ENCODE results near the gene BATF3.
"Not testable (repeated sequence)": the region's sequence is repeated elsewhere in the genome, so short reads cannot be mapped to it uniquely, and the experiment has no call there.

Gene BATF3

DNA sequence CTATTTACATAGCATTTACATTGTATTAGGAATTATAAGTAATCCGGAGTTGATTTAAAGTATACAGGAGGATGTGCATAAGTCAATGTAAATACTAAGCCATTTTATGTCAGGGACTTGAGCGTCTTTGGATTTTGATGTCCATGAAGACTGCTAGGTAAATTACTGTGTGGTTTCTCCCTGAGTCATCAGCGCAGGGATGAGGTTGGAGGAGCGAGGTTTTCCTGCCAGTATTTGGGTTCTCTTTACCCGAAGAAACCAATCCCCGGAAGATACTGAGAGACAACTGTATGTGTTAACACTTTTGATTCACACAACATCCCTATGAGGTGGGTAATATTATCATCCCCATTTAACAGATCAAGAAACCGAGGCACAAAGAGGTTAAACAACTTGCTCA lies 29.3 kb downstream of the BATF3 start:
- H3K9me3 ChIP-seq (ENCODE audit: control insufficient read depth, insufficient read depth, low read length) = no peaks in the 10 kb centered on the region
- 0 out of 2 replicates have a peak, but pooled peaks cover 2% of the 10 kb centered on the region for H3K27me3 ChIP-seq (ENCODE audit: control insufficient read depth, insufficient read depth, low read length)
- H3K36me3 ChIP-seq (ENCODE audit: control insufficient read depth, insufficient read depth, low read length) = no peaks in the 10 kb centered on the region
- H3K4me3 ChIP-seq (ENCODE audit: low read length) = no peak overlapping the region
- no peak overlapping the region for H3K27ac ChIP-seq (ENCODE audit: low read length)
- peaks cover 4% of the 10 kb centered on the region; the same call in 1 of the 2 replicates for H3K4me1 ChIP-seq (ENCODE audit: control insufficient read depth, insufficient read depth, low read length)
- no peak for DNase-seq (ENCODE audit: low read depth, low spot score)
- no CpG with 5 or more reads among the region's 7 CpGs for WGBS (ENCODE audit: insufficient coverage, insufficient read length)

DNA sequence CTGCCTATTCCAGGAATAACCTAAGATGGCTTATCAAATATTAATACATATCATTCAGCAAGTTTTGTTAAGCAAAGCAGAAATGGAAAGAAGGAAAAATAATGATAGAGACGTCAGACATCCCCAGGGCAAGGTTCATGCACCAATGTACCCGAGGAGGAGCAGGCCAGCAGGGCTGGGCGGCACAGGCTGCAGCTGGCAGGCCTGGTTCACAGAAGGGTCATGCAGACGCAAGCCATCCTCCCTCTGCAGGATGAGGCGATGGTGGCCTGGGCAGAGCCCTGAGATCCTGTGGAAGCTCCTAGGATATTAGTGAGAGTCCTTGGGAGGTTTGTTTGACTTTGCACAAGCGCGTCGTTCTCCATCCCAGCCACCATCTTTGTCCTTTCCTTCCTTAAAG lies 30.0 kb downstream of the BATF3 start:
- H3K36me3 ChIP-seq (ENCODE audit: control insufficient read depth, insufficient read depth, low read length) = no peaks in the 10 kb centered on the region
- H3K4me3 ChIP-seq (ENCODE audit: low read length) = no peak overlapping the region
- peaks cover 4% of the 10 kb centered on the region; the same call in 1 of the 2 replicates for H3K4me1 ChIP-seq (ENCODE audit: control insufficient read depth, insufficient read depth, low read length)
- no peaks in the 10 kb centered on the region for H3K9me3 ChIP-seq (ENCODE audit: control insufficient read depth, insufficient read depth, low read length)
- H3K27me3 ChIP-seq (ENCODE audit: control insufficient read depth, insufficient read depth, low read length) = 0 out of 2 replicates have a peak, but pooled peaks cover 2% of the 10 kb centered on the region
- H3K27ac ChIP-seq (ENCODE audit: low read length) = no peak overlapping the region
- no peak for DNase-seq (ENCODE audit: low read depth, low spot score)
- WGBS (ENCODE audit: insufficient coverage, insufficient read length) = no CpG with 5 or more reads among the region's 8 CpGs

DNA sequence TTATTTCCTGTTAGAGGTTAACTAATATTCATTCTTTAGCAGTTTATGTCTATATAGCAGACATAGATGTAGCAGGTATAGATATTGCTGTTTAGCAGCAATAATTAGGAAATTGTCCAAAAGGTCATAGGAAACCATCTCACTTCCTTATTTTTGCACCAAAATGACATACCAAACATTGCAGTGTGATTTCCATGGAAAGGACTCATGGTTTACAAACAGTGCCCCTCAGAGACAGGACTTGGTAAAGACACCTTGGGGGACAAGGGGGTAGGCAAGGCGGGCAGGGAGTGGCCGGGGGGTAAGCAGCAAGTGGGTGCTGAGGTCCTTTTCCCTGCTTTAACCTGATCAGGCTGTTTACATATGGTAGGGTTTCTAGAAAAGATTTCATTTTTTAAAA lies 30.5 kb downstream of the BATF3 start:
- peaks cover 4% of the 10 kb centered on the region; the same call in 1 of the 2 replicates for H3K4me1 ChIP-seq (ENCODE audit: control insufficient read depth, insufficient read depth, low read length)
- no CpG with 5 or more reads among the region's 2 CpGs for WGBS (ENCODE audit: insufficient coverage, insufficient read length)
- no peaks in the 10 kb centered on the region for H3K9me3 ChIP-seq (ENCODE audit: control insufficient read depth, insufficient read depth, low read length)
- no peaks in the 10 kb centered on the region for H3K36me3 ChIP-seq (ENCODE audit: control insufficient read depth, insufficient read depth, low read length)
- H3K27ac ChIP-seq (ENCODE audit: low read length) = no peak overlapping the region
- H3K4me3 ChIP-seq (ENCODE audit: low read length) = no peak overlapping the region
- no peak for DNase-seq (ENCODE audit: low read depth, low spot score)
- 0 out of 2 replicates have a peak, but pooled peaks cover 2% of the 10 kb centered on the region for H3K27me3 ChIP-seq (ENCODE audit: control insufficient read depth, insufficient read depth, low read length)

DNA sequence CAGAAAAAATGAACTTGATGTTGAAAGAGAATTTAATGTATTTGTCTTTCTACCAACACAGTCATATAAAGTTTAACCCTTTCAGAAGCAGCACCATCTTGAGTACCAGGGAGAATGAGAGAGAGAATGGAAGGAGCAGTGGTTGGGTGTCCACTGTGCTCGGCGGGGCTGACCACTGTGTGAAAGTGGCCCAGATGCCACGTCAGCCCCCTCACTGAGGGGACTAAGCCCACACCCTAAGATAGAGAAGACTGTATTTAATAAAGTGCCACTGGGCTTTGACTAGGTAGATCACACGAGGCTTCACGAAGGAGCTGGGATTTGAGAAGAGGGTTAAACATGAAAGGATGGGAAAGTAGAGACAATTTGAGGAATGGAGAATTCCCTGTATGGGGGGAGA lies 31.2 kb downstream of the BATF3 start:
- Histone ChIP-seq H3K27ac (ENCODE audit: low read length) (no peak overlapping the region), H3K4me3 (ENCODE audit: low read length) (no peak overlapping the region), H3K9me3 (ENCODE audit: control insufficient read depth, insufficient read depth, low read length) (no peaks in the 10 kb centered on the region), H3K4me1 (ENCODE audit: control insufficient read depth, insufficient read depth, low read length) (peaks cover 4% of the 10 kb centered on the region; the same call in 1 of the 2 replicates), H3K27me3 (ENCODE audit: control insufficient read depth, insufficient read depth, low read length) (0 out of 2 replicates have a peak, but pooled peaks cover 2% of the 10 kb centered on the region), H3K36me3 (ENCODE audit: control insufficient read depth, insufficient read depth, low read length) (no peaks in the 10 kb centered on the region)
- no peak for DNase-seq (ENCODE audit: low read depth, low spot score)
- WGBS (ENCODE audit: insufficient coverage, insufficient read length) = no CpG with 5 or more reads among the region's 5 CpGs

DNA sequence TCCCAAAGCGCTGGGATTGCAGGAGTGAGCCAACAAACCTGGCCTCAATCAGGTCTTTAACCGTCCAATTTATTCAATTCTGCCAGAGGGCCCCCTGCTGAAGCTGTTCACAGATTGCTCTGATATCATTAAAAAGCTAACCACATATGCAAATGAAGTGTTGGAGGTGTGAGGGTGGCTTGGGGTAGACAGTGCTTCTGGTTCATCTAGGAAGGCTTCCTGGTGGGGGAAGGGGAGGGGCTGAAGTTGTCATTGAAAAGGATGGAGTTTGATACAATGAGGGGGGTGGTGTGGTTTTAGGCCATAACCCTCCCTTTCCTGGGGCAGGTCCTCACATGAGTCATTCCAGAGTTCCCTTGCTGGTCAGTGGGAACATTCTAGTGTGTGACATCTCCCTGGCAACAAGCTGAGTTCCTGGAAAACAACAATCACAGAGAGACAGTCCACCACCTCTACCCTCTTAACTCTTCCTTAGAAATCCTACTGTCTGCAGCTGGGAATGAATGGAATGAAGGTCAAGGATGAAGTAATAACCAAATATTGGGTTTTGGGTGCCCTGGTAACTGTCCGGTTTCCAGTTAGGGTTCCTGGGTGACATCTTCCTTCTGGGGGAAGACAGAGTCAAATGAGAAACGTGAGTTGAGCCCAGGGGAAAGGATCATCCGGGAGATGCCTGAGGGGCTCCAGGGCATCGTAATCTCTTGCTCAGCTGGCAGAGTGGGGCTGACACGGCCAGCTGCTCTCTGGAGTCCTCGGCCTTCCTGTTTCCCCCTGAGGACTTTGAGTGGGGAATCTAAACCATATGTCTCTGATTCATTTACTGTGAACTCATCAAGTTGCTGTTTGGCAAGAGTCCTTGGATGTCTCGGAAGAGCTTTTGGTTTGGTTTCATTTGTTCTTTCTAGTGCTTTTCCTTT lies 32.2 kb downstream of the BATF3 start:
- Histone ChIP-seq H3K9me3 (ENCODE audit: control insufficient read depth, insufficient read depth, low read length) (no peaks in the 10 kb centered on the region), H3K27ac (ENCODE audit: low read length) (no peak overlapping the region), H3K4me3 (ENCODE audit: low read length) (no peak overlapping the region), H3K36me3 (ENCODE audit: control insufficient read depth, insufficient read depth, low read length) (no peaks in the 10 kb centered on the region), H3K27me3 (ENCODE audit: control insufficient read depth, insufficient read depth, low read length) (0 out of 2 replicates have a peak, but pooled peaks cover 2% of the 10 kb centered on the region), H3K4me1 (ENCODE audit: control insufficient read depth, insufficient read depth, low read length) (peaks cover 4% of the 10 kb centered on the region; the same call in 1 of the 2 replicates)
- DNase-seq (ENCODE audit: low read depth, low spot score) = no peak
- WGBS (ENCODE audit: insufficient coverage, insufficient read length) = no CpG with 5 or more reads among the region's 9 CpGs

DNA sequence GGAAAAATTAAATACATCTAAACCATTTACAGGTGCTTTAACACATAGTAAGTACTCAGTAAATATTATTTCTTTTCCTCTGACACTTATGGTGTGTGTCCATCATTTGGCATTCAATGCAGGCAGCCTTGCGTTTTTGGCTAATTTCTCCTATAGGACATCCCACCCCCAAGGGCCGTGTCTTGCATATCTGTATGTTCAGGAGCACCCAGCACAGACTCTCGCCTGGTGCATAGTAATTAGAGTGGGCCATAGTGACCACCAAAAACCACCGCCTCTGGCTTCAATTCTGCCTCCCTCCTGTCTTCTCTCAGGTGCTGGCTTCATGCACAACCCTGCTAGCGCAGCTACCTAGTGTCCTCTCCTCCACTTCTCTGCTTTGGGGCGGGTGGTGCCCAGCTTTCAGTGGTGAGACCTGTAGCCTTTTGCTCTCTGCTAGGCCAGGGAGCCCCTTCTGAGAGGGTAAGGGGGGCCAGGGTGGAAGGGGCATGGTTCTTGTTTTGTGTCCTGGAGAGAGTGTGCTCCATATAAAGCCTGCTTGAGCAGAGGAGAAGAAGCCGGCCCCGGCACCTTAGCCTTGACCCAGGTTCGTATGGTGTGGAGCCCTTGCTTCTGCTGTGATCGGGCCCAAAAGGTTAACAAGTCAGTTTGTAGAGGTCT lies 33.4 kb downstream of the BATF3 start:
- Histone ChIP-seq H3K9me3 (ENCODE audit: control insufficient read depth, insufficient read depth, low read length) (no peaks in the 10 kb centered on the region), H3K27ac (ENCODE audit: low read length) (no peak overlapping the region), H3K4me3 (ENCODE audit: low read length) (no peak overlapping the region), H3K36me3 (ENCODE audit: control insufficient read depth, insufficient read depth, low read length) (no peaks in the 10 kb centered on the region), H3K27me3 (ENCODE audit: control insufficient read depth, insufficient read depth, low read length) (0 out of 2 replicates have a peak, but pooled peaks cover 2% of the 10 kb centered on the region), H3K4me1 (ENCODE audit: control insufficient read depth, insufficient read depth, low read length) (no peaks in the 10 kb centered on the region)
- WGBS (ENCODE audit: insufficient coverage, insufficient read length) = no CpG with 5 or more reads among the region's 10 CpGs
- no peak for DNase-seq (ENCODE audit: low read depth, low spot score)

DNA sequence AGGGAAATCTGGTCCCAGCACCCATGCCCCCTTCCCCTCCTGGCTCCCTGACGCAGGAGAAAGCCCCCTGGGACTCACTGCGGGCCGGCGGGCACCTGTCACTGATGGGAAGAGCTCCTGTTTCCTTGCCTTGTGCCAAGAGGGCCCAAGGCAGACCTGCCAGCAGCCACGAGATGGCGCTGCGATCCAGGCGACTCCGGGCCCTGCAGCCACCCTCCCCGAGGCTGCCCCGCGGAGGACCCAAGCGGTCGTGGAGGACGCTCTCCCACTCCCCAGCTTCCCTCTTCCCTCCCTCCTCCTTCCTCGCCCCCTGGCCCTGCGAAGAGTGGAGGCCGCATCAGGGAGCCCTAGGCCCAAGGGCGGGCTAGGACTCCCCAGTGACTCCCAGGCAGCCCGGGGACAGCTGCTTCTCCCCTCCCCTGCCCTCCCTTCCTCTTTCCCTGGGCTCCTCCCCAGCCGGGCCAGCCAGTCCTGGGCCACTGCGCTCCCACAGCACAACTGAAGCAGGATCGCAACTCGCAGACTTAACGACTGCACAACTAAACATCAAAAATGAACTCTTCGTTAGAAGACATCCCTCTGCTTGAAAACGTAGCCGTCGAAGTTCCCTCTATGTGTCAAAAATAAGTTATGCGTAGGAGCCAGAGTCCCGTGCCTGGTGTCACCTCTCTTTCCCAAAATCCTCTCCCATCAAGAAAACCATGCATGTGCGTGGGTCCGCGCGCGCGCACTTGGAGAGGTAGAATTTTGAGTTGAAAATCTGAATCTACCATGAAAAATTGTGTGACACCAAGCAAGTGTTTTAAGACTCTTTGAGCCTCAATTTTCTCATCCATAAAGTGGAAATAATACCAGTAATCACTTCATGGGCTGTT lies 34.2 kb downstream of the BATF3 start:
- H3K27ac ChIP-seq (ENCODE audit: low read length) = no peak overlapping the region
- DNase-seq (ENCODE audit: low read depth, low spot score) = peak; percentile 79

DNA sequence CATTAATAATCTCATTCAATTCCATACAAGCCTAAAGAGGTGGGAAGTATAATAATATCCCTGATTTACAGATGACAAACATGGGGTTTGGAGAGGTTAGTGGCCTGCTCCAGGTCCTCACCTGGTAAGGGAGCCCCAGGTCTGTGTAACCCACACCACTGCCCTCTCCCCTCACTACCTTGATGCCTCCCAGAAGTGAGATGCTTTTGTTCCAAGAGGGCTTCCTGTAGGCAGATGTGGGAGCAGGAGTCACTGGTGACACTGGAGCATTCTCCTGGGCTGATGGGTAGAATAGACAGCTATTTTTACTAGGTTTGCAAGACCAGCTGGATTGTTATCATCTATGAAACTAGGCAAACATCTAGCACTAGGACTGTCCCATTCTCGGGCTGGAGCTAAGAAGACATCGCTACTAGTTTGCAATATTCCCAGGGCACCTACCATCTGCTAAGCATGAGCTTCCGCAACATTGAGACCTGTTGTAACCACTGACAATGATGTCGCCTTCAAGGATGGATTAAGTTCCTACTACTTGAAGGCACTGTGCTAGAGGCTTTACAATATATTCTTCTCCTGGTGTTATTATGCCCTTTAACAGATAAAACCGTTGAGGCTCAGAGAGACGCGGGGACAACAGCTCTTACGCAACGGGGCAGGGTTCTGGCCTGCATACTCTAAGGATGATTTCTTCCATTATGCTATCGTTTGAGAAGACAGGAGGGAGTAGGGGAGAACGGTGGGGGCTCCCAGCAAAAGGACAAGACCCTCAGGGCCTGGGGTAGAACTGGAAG lies 35.0 kb downstream of the BATF3 start:
- Histone ChIP-seq H3K27me3 (ENCODE audit: control insufficient read depth, insufficient read depth, low read length) (0 out of 2 replicates have a peak, but pooled peaks cover 2% of the 10 kb centered on the region), H3K36me3 (ENCODE audit: control insufficient read depth, insufficient read depth, low read length) (no peaks in the 10 kb centered on the region), H3K27ac (ENCODE audit: low read length) (no peak overlapping the region), H3K4me3 (ENCODE audit: low read length) (no peak overlapping the region), H3K9me3 (ENCODE audit: control insufficient read depth, insufficient read depth, low read length) (no peaks in the 10 kb centered on the region), H3K4me1 (ENCODE audit: control insufficient read depth, insufficient read depth, low read length) (no peaks in the 10 kb centered on the region)
- DNase-seq (ENCODE audit: low read depth, low spot score) = no peak
- WGBS (ENCODE audit: insufficient coverage, insufficient read length) = no CpG with 5 or more reads among the region's 11 CpGs

More for the DNA sequence above, 34.2 kb downstream of the BATF3 start:
- Histone ChIP-seq H3K4me3 (ENCODE audit: low read length) (peak overlapping the region; percentile 56; the same call in 1 of the 2 replicates), H3K9me3 (ENCODE audit: control insufficient read depth, insufficient read depth, low read length) (no peaks in the 10 kb centered on the region), H3K27me3 (ENCODE audit: control insufficient read depth, insufficient read depth, low read length) (0 out of 2 replicates have a peak, but pooled peaks cover 2% of the 10 kb centered on the region), H3K4me1 (ENCODE audit: control insufficient read depth, insufficient read depth, low read length) (no peaks in the 10 kb centered on the region), H3K36me3 (ENCODE audit: control insufficient read depth, insufficient read depth, low read length) (no peaks in the 10 kb centered on the region)
- WGBS (ENCODE audit: insufficient coverage, insufficient read length) = no CpG with 5 or more reads among the region's 37 CpGs

DNA sequence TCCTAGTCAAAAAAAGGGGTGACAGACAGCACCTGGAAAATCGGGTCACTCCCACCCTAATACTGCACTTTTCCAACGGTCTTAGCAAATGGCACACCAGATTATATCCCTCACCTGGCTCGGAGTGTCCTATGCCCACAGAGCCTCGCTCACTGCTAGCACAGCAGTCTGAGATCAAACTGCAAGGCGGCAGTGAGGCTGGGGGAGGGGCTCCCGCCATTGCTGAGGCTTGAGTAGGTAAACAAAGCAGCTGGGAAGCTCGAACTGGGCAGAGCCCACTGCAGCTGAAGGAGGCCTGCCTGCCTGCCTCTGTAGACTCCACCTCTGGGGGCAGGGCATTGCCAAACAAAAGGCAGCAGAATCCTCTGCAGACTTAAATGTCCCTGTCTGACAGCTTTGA lies 41.4 kb downstream of the BATF3 start:
- not testable (repeated sequence) for H3K4me1 ChIP-seq (ENCODE audit: control insufficient read depth, insufficient read depth, low read length); H3K9me3 ChIP-seq (ENCODE audit: control insufficient read depth, insufficient read depth, low read length); H3K27ac ChIP-seq (ENCODE audit: low read length); H3K27me3 ChIP-seq (ENCODE audit: control insufficient read depth, insufficient read depth, low read length); H3K4me3 ChIP-seq (ENCODE audit: low read length); DNase-seq (ENCODE audit: low read depth, low spot score); H3K36me3 ChIP-seq (ENCODE audit: control insufficient read depth, insufficient read depth, low read length)
- no CpG with 5 or more reads among the region's 7 CpGs for WGBS (ENCODE audit: insufficient coverage, insufficient read length)
